MM.1S (cell line): ENCODE results near the gene ZNF608.

Experiments
- DNase-seq: peaks from one replicate; pipeline ENCODE4 v3.0.0-alpha.2; 2015
- H2AFZ ChIP-seq: fragments of 300-600 bp; sonication (generic); 2 replicates; pipeline ENCODE4 v1.6.0; 2016; ENCODE audit warnings: antibody characterized with exemption, low read length
- H3F3A ChIP-seq: fragments of 300-600 bp; sonication (generic); 2 replicates; pipeline ENCODE4 v1.6.1; 2016; ENCODE audit warnings: mild to moderate bottlenecking, antibody characterized with exemption, low read length, moderate library complexity, mixed read lengths; ENCODE audit not compliant: insufficient read depth
- H3K27ac ChIP-seq: fragments of 300-600 bp; sonication (generic); 2 replicates; pipeline ENCODE4 v1.5.1; 2016; ENCODE audit warnings: mild to moderate bottlenecking, low read length
- H3K27me3 ChIP-seq: fragments of 300-600 bp; sonication (generic); replicated peaks from 2 replicates; pipeline ENCODE4 v1.6.0; 2016; ENCODE audit warnings: low read length; ENCODE audit not compliant: insufficient read depth
- H3K36me3 ChIP-seq: fragments of 300-600 bp; sonication (generic); replicated peaks from 2 replicates; pipeline ENCODE4 v1.6.1; 2016; ENCODE audit warnings: mild to moderate bottlenecking, low read length, mixed read lengths; ENCODE audit not compliant: insufficient read depth
- H3K4me1 ChIP-seq: fragments of 300-600 bp; sonication (generic); 2 replicates; pipeline ENCODE4 v1.6.1; 2016; ENCODE audit warnings: low read length, mixed read lengths
- H3K4me2 ChIP-seq: fragments of 300-600 bp; sonication (generic); 2 replicates; pipeline ENCODE4 v1.6.0; 2016; ENCODE audit warnings: low read depth, low read length
- H3K4me3 ChIP-seq: fragments of 300-600 bp; sonication (generic); 2 replicates; pipeline ENCODE4 v1.5.1; 2016; ENCODE audit warnings: low read length, mixed read lengths
- H3K79me2 ChIP-seq: fragments of 300-600 bp; sonication (generic); 2 replicates; pipeline ENCODE4 v1.6.1; 2016; ENCODE audit warnings: mixed run types, low read length, mixed read lengths
- H3K9ac ChIP-seq: fragments of 300-600 bp; sonication (generic); 2 replicates; pipeline ENCODE4 v1.6.1; 2016; ENCODE audit warnings: low read length, mixed read lengths
- H3K9me2 ChIP-seq: fragments of 300-600 bp; sonication (generic); replicated peaks from 2 replicates; pipeline ENCODE4 v1.6.1; 2016; ENCODE audit warnings: mild to moderate bottlenecking, low read length, mixed read lengths; ENCODE audit not compliant: insufficient read depth
- H3K9me3 ChIP-seq: fragments of 300-600 bp; sonication (generic); replicated peaks from 2 replicates; pipeline ENCODE4 v1.6.1; 2016; ENCODE audit warnings: mild to moderate bottlenecking, low read length, mixed read lengths; ENCODE audit not compliant: insufficient read depth
- H4K20me1 ChIP-seq: fragments of 300-600 bp; sonication (generic); 2 replicates; pipeline ENCODE4 v1.6.1; 2016; ENCODE audit warnings: mild to moderate bottlenecking, low read length, moderate library complexity, mixed read lengths; ENCODE audit not compliant: insufficient read depth
- EZH2 ChIP-seq: fragments of 300-600 bp; sonication (generic); optimal IDR thresholded peaks from 2 replicates; pipeline ENCODE3; 2017; ENCODE audit warnings: low read depth, mild to moderate bottlenecking, antibody characterized with exemption, low read length, mixed read lengths
- EZH2phosphoT487 ChIP-seq: fragments of 300-600 bp; sonication (generic); IDR thresholded peaks from 2 replicates; pipeline ENCODE4 v1.6.1; 2018; ENCODE audit warnings: antibody characterized with exemption, low read length
- TF ChIP-seq, protein P1 (sequence below): fragments of 300-600 bp; sonication (generic); IDR thresholded peaks from 2 replicates; pipeline ENCODE4 v1.5.1; 2016; ENCODE audit warnings: antibody characterized with exemption, low read length, mixed read lengths

The ZNF608 gene

DNA sequence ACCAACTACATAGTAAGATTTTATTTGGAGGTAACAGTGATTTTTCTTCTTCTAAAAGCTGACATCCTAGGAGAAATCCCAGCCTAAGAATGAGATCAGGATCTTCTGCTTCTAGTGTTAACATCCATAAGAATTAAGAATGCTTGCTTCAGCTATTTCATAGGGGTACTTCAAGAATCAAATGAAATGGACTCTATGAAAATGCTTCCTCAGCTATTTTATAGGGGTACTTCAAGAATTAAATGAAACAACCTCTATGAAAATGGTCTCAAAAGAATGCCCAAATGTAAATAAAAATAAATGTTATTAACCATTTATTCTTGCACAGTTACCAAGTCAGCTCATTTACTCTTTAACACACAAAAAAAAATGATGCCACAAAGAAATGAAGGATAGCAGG, 31.5 kb downstream of the ZNF608 start:
- H3K9me2 ChIP-seq, result no peaks in the 10 kb centered on the region; the same call in 1 of the 2 replicates
- no peak for TF ChIP-seq EZH2phosphoT487
- TF ChIP-seq EZH2, result no peak
- TF ChIP-seq, protein P1, sequence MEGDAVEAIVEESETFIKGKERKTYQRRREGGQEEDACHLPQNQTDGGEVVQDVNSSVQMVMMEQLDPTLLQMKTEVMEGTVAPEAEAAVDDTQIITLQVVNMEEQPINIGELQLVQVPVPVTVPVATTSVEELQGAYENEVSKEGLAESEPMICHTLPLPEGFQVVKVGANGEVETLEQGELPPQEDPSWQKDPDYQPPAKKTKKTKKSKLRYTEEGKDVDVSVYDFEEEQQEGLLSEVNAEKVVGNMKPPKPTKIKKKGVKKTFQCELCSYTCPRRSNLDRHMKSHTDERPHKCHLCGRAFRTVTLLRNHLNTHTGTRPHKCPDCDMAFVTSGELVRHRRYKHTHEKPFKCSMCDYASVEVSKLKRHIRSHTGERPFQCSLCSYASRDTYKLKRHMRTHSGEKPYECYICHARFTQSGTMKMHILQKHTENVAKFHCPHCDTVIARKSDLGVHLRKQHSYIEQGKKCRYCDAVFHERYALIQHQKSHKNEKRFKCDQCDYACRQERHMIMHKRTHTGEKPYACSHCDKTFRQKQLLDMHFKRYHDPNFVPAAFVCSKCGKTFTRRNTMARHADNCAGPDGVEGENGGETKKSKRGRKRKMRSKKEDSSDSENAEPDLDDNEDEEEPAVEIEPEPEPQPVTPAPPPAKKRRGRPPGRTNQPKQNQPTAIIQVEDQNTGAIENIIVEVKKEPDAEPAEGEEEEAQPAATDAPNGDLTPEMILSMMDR, result no peak
- no peaks in the 10 kb centered on the region for H3K79me2 ChIP-seq
- H3K4me1 ChIP-seq, result no peaks in the 10 kb centered on the region
- no peaks in the 10 kb centered on the region for H3F3A ChIP-seq
- no peaks in the 10 kb centered on the region for H3K36me3 ChIP-seq
- no peaks in the 10 kb centered on the region for H3K27me3 ChIP-seq
- H3K4me2 ChIP-seq, result no peak overlapping the region
- H3K27ac ChIP-seq, result no peak overlapping the region
- H2AFZ ChIP-seq, result no peak overlapping the region
- no peak overlapping the region for H3K9ac ChIP-seq
- H4K20me1 ChIP-seq, result no peaks in the 10 kb centered on the region
- no peaks in the 10 kb centered on the region for H3K9me3 ChIP-seq
- no peak for DNase-seq
- no peak overlapping the region for H3K4me3 ChIP-seq

GRCh38 chr5:124713595-124713994, 32.8 kb downstream of the ZNF608 start:
- H3K4me1 ChIP-seq, result no peaks in the 10 kb centered on the region
- H2AFZ ChIP-seq, result no peak overlapping the region
- no peak overlapping the region for H3K9ac ChIP-seq
- no peak overlapping the region for H3K4me3 ChIP-seq
- no peaks in the 10 kb centered on the region for H4K20me1 ChIP-seq
- no peak overlapping the region for H3K27ac ChIP-seq
- H3K36me3 ChIP-seq, result no peaks in the 10 kb centered on the region
- no peaks in the 10 kb centered on the region for H3K79me2 ChIP-seq
- no peaks in the 10 kb centered on the region for H3K27me3 ChIP-seq
- H3F3A ChIP-seq, result no peaks in the 10 kb centered on the region
- H3K9me3 ChIP-seq, result no peaks in the 10 kb centered on the region
- TF ChIP-seq EZH2 (no peak), EZH2phosphoT487 (no peak)
- TF ChIP-seq, protein P1, result no peak
- no peak overlapping the region for H3K4me2 ChIP-seq
- H3K9me2 ChIP-seq, result no peaks in the 10 kb centered on the region; the same call in 1 of the 2 replicates
- no peak for DNase-seq

- Histone ChIP-seq H3K9me3 (no peaks in the 10 kb centered on the region), H3F3A (no peaks in the 10 kb centered on the region), H3K9me2 (no peaks in the 10 kb centered on the region; the same call in 1 of the 2 replicates), H3K27ac (no peak overlapping the region), H3K36me3 (no peaks in the 10 kb centered on the region), H2AFZ (no peak overlapping the region), H3K27me3 (no peaks in the 10 kb centered on the region), H3K4me2 (no peak overlapping the region), H3K9ac (no peak overlapping the region), H3K4me3 (no peak overlapping the region), H3K4me1 (no peaks in the 10 kb centered on the region), H4K20me1 (no peaks in the 10 kb centered on the region), H3K79me2 (no peaks in the 10 kb centered on the region)
- DNase-seq, result no peak
- TF ChIP-seq EZH2 (no peak), EZH2phosphoT487 (no peak)
- TF ChIP-seq, protein P1, result no peak
These were observed 33.6 kb downstream of the ZNF608 start for GRCh38 chr5:124712731-124713305.
